SKM-1 treated with dmso at 0.1 percent for 144 hours (cell line): ENCODE data around the gene UBE2L3.
"Not testable (repeated sequence)": the region's sequence is repeated elsewhere in the genome, so short reads cannot be mapped to it uniquely, and the experiment has no call there.

Source experiments
- DNase-seq: peaks from one replicate; lab custom pipeline; 2025; ENCODE audit not compliant: unreplicated experiment; lab: John Stamatoyannopoulos, UW

The UBE2L3 gene

DNA sequence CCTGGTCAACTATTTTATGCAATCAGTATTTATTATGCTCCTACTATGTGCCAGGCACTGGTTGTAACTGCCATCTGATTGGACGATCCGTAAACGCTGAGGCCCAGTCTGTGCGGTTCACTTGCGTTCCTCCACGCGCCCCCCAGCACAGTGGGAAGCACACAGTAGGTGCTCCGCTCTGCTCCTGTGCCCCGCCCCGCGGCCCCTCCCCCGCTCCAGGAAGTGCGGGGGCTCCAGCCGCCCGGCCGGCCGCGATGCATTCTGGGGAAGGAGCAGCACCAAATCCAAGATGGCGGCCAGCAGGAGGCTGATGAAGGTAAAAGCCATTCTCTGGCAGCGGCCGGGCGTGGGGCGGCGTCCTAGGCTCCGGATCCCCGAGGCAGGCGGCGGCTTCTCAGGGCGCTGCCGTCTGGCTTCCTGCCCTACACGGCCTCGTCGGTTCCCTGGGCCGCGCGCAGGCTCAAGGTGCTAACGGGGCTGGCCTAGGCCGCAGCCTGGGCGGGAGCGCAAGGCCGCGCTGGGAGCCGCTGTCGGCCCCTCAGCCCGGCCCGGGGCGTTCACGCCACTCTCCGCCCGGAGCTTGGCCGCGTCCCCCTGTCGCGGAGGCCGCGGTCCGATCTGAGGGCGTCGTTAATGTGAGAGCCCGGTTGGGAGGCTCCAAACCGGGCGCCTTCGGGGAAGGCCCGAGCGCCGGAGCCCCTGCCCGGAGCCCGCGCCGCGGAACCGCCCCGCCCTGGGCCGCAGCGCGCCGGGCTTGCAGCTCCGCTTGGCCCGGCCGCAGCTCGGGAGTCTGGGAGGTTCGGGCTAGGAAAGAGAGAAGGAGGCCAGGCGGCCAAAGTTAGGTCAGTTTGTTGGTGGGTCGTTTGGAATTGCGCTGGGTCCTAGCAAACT, at the start of gene UBE2L3:
UBE2L3 (plus strand) TSS at position 259 of the 891 bp plus-strand sequence; CDS start at position 290, 31 bp downstream.
- peak; percentile 71 for DNase-seq

DNA sequence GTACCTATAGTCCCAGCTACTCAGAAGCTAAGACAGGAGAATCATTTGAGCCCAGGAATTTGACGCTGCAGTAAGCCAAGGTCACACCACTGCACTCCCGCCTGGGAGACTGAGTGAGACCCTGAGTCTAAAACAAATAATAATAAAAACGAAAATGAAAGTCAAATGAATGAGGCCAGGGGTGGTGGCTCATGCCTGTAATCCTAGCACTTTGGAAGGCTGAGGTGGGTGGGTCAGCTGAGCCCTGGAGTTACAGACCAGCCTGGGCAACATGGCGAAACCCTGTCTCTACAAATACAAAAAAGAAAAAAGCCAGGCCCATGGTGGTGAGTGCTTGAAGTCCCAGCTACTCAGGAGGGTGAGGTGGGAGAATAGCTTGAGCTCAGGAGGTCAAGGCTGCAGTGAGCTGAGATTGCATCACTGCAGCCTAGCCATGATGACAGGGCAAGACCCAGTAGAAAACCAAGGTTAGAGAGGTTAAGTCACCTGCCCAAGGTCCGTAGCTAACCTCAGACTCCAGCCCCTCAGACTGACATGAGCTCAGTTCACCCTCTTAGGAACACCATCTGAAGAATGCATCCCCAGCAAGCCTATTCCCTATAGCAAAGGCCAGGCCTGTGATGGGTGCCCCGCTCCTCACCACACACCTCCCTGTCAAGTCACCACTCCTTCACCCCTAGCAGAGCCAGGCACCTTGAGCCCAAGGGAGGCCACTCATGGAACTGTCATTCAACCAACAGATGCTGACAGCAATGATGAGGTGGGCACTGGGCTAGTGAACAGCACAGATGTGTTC, 40.6 kb upstream of the UBE2L3 start:
- DNase-seq, result not testable (repeated sequence)

DNA sequence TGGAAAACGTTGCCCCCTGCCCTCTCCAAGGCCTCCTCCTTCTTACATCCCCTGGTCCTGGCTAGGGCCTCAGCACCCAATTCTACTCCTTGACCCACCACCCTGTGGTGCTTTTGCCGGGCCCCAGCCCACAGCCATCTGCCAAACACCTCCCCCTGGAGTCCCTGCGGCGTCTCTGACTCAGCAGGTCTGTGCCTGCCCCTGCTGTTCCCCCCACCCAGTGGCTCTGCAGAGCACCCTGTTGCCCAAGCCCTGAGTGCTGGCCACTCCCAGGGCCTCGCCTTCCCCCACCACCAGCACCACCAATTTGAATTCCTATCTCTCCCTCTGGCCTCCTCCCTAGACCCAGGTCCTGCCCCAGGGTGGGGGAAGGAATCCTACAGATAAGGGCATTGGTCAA, 36.0 kb upstream of the UBE2L3 start:
- not testable (repeated sequence) for DNase-seq

DNA sequence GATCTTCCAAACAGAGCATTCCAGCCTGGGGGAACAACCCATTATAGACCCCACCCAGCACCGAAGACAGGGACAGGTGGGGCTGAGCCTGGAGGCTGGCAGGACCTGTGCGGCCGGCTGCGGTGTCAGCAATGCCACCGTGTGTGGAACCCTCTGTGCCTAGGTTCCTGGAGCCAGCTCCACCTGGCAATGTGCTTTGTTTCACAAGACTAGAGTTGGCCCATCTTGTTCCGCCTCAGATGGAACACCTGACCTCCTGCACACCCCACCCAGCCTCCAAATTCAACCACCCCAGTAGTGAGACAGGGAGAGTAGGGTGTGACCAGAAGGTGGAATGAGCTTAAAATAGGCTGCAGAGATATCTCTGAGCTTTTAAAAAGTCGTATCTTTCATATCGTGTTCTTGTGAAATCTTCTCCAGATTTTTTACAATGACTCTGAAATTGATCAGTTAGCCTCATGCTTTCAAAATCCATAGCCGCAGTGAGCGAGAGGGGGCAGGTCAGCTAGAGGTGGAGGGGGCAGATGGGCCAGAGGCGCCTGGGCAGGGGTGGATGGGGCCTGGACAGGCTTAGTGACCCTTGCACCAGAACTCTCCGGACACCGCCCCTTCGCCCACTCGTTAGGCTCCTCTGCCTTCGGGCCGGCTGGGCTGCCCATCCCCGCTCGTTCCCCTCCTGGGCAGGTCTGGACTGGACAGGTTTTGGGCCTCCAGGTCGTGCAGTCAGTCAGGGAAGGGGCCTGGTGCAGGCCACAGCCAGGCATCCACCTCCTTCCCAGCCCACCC, 34.5 kb upstream of the UBE2L3 start:
- not testable (repeated sequence) for DNase-seq

DNA sequence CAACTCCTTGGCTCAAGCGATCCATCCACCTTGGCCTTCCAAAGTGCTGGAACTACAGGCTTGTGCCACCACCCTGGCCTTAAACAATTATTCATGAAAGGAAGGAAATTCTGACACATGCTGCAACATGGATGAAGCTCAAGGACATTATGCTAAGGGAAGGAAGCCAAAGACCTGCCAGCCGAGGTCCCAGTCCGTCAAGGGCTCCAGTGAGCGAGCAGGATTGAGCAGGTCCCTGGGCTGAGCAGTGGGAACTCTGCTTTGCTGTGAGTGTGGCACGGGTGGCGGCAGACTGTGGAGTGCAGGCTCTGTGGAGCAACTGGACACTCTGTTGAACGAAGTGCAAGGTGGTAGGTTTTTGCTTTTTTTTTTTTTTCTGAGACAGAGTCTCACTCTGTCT, 27.7 kb upstream of the UBE2L3 start:
- DNase-seq, result not testable (repeated sequence)

DNA sequence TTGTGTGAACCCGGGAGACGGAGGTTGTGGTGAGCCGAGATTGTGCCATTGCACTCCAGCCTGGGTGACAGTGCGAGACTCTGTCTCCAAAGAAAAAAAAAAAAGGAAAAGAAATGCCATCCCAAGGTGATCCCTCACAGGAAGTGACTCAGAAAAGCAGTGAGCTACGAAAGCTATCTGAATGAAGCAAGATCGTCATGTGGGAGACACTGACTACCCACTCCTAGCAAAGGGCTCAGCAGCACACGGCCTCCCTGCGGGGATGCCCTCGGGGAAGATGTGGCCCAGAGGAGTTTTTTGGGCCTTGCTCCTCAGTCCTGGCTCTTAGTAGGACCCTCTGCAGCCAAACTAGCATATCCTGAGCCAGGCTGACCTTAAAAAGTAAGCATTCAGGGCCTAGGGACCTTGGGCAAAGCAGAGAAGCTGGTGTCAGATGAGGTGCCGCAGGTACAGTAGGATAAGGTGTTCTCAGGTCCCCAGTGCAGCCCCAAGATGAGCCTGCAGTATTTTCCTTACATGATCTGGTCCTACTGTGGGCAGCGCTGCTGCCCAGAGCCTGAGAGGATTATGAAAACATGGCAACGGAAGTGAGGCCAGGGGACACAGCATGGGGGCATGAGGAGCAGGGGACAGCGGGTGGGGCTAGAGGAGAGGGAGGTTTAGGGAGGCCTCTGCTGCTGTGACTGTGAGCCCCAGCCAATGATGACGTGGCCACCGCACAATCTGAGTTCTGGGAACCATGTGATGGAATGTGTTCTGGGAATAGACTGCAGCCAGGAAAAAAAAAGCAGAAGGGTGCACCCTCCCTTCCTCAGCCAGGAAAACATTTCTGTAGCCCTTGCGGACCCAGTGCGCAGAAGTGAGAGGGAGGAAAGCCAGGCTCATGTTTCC, 22.8 kb upstream of the UBE2L3 start:
- not testable (repeated sequence) for DNase-seq

DNA sequence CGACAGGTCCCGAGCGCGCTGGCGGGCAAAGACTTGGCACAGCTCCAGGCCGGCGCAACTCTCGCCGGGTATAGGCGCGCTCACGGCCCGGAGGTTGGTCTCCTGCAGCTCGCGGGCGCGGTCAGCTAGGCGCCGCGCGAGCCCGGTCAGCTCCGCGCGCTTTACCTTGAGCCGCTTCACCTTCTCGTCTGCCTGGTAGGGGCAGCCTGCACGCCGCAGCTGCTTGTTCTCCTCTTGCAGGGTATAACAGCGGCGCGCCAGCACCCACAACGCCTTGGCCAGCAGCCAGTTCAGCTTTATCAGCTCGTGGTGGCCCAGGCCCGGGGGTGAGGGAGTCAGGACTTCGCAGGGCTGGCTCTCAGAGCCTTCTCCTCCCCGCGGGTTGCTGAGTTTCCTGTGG, 18.0 kb upstream of the UBE2L3 start:
- not testable (repeated sequence) for DNase-seq

DNA sequence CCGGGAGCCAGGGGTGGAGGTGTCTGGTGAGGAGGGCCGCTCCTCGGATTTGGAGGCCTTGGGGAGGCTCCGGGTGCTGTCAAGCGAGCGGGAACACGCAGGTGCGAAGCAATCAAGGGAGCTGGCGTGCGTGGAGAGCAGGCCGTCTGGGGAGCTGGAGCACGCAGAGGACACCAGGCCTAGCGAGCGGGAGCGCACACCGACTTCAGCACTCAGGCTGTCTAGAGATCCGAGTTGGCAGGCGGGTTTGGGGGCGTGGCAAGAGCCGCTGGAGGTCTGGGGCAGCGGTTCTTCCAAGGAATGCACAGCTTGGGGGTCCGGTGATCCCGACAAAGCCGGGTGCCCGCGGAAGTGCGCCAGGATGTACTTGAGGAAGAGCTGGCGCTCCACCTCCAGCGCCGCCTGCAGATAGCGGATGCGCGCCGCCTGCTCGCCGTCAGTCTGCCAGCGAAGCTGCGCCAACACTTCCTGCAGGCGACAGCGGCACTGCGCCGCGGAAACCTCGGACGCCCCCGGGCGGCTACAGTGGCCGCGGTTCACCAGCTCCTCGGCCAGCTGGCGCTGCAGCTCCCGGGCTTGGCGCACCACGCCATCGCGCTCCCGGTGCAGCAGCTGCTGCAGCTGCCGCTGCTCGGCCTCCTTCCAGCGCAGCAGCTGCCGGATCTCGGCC, 17.4 kb upstream of the UBE2L3 start:
- not testable (repeated sequence) for DNase-seq

DNA sequence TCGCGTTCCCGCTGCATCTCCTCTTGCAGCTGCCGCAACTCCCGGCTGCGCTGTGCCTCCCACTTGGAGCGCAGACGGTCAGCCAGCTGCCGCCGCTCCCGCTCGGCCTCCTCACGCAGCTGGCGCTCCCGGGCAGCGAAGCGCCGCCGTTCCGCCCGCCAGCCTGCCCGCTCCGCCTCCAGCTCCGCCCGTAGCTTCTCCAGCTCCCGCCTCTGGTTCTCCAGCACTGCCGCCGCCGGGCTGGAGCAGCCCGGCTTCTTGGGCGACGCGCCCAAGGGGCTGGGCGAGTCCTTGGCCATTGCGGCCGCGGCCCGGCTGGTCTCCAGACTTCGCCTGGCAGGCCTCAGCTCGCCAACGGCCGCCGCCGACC, 16.9 kb upstream of the UBE2L3 start:
- DNase-seq, result not testable (repeated sequence)

DNA sequence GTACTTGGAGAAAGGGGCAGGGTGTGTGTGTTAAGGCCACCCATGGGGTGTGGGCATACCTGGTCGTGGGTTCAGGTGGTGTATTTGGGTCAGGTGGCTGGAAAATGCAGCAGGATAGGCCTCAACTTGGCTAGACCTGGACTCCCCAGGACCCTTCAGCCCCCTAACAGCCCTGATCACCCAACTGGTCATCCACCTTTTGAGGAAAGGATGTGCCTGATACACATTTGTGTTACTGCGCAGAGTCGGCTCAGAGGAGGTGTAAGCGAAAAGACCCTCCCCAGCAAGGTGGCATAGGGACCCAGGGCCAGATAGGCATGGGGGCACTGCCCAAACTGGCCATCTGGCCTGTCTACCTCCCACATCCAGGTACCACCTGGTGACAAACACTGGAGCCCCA, 16.2 kb upstream of the UBE2L3 start, which contains the start of gene RIMBP3C:
RIMBP3C (minus strand) TSS at position 101 of the 400 bp plus-strand sequence. CDS start 485 bp downstream, outside the sequence.
- DNase-seq, result not testable (repeated sequence)

DNA sequence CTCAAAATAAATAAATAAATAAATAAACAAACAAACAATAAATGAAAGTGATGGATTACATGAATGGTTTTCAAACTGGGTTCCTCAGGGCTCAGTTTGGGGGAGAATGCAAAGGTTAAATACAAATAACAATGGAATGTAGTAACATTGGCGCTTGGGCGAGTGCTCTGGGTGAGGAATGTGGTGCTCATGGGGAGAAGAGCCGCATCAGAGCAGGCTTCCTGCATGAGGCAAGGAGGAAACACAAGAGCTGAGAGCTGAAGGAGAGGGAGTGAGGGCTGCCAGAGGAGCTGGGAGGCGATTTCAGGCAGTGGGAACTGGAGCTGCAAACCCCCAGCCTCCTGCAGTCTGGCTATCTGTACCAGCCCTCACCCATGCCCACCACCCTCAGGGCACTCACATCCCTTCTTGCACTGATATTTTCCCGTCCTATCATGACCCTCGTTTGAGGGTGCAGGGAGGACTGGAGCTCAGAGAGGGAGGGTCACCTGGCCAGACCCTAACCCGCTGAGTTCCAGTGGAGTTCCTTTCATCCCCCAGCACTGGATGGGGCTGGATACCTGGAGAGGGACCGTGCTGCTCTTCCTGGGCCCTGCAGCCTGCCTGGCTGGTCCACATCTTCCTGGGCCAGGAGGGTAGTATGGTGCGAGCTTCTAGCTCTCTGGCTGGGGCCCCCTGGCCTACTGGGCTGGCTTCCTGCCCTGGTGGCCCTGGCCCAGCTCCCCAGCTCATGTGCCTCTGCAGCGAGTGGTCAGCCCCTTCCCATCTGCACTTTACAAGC, 8.0 kb upstream of the UBE2L3 start:
- DNase-seq, result not testable (repeated sequence)

DNA sequence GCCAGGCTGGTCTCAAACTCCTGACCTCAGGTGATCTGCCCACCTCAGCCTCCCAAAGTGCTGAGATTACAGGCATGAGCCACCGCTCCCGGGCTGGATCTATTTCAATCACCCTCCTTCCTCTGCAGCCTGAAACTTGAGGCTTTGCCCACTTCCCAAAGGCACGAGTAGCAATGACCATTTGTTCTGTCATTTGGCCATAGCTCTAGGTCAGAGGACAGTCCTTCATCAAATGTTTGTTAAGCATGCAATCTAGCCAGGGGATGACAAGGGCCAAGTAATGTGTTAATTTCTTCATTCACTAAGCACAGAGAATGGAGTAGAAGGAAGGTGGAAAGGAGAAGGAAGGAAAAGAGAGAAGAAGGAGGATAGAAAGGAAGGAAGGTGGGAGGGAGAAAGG, 6.9 kb upstream of the UBE2L3 start:
- DNase-seq, result not testable (repeated sequence)

DNA sequence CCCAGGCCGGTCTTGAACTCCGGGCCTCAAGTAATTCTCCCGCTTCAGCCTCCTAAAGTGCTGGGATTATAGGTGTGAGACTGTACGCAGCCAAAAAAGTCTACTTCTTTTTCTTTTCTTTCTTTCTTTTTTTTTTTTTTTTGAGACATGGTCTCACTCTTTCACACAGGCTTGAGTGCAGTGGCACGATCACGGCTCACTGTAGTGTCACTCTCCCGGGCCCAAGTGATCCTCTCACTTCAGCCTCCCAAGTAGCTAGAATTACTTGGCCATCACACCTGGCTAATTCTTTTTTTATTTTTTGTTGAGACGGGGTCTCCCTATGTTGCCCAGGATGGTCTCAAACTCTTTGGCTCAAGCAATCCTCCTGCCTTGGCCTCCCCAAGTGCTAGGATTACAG, 3.6 kb upstream of the UBE2L3 start:
- DNase-seq, result no peak

DNA sequence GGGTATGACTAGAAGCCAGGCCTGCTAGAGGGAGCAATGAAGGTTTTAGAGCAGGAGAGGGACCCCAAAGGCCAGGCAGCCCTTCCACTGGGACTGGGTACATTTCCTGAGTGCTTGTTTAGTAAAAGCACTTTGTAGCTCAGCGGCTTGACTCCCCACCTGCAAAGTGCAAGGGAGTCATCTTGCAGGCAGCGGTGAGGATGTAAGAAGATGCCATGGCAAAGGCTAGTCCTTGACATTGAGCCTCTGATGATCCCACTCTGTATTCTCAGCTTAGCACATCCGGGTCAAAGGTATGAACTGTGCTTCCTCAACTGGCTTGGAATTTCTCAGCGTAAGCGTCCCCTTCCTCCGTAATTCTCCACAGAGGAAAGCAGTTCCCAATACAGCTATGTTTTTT, 3.1 kb upstream of the UBE2L3 start:
- DNase-seq, result no peak

DNA sequence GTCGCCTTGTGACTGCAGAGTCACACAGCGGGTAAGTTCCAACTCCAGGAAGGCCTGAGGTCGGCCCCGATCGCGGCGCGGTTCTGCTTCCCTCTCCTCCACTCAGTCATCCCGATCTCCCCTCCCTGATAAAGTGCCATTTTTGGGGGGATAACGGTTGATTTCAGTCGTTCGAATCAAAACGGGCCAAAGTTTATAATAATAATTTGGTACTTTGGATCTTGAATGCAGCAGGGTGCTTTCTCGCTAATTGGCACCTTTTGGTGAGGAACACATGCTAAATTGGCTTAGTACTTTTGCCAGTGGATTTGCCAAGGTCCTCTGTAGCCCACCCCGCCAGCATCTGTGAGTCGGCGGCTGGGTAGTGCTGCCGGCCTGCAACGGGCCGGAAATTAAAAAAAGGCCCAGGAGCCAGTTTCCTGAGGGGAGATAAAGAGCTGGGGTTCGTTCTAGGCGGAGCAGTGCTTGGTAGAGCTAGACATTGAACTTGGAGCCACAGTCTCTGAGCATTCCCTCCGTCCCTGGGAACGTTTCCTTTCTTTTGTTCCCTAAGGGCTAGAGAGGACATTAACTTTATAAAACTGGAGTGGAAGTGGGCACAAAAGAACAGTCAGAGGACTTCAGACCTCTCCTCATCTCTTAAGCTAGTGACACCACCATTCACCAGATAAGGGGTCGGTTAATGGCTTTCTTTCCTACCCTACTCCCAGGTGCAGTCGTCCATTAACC, 997 bp downstream of the UBE2L3 start:
- no peak for DNase-seq

DNA sequence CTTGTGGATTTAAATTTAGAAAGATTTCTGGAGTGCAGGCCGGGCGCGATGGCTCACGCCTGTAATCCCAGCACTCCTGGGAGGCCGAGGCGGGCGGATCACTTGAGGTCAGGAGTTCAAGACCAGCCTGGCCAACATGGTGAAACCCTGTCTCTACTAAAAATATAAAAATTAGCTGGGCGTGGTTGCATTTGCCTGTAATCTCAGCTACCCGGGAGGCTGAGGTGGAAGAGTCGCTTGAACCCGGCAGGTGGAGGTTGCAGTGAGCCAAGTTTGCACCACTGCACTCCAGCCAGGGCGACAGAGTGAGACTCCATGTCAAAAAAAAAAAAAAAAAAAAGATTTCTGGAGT, 1.5 kb downstream of the UBE2L3 start:
- DNase-seq, result not testable (repeated sequence)

DNA sequence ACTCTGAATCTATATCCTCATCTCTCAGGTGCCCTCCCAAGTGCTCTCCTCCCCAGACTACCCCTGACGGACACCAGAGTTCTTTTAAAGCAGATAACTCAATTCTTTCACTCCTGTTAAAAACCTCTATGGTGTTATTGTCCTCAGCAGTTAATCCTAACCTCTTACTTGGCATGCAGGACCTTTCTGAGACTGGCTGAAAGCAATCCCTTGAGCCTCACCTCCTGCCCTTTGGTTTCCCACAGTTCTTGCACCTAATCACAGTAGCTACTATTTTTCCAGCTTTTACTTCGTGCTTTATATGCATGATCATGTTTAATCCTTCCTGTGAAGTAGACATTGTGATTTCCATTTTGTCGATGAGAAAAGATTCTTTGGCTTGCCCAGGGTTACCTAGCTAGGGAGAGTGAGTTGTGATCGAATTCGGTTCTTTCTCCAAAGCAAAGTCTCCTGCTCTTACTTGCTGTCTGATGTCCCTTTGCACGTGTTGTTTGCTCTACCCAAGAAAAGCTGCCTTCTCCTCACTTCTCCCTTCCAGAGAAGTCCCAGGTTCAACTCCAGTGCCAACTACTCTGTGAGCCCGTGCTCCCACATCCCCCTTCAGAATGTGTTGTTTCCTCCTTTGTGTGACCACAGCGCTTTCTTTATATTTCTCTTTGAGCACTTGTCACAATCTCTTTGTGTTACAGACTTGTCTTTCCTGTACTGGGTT, 2.1 kb downstream of the UBE2L3 start:
- peak; percentile 29 for DNase-seq

DNA sequence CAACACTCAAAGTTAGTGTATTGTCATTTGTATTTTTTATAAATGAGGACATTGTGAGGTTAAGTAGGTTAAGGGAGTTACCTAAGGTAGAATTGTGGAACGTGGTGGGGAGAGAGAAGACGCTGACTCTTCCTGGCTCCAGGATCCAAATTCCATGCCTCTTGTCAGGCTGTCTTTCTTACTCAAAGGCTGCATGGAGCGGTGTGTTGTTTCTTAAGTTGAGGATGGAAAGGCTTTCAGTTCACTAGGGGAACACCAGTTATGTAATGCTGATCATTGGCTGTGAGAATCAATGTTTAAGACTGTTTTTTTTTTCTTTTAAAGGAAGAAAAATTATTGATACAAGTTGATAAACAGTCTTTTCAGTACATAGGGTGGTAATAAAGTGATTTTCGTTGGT, 2.9 kb downstream of the UBE2L3 start:
- no peak for DNase-seq
